Caco-2 (cell line): ENCODE data around the gene METTL25B. TPM values are rescaled to one million over a fixed set of nuclear protein-coding genes. Genes with fewer than 3 reads are reported as not detected.
"Not testable (repeated sequence)": the region's sequence is repeated elsewhere in the genome, so short reads cannot be mapped to it uniquely, and the experiment has no call there.

Experiments used
- BruUV-seq: library from RNA; stranded (reverse); fragments of 400-500 nt; replicated peaks from 2 replicates; lab custom pipeline; 2021; lab: Mats Ljungman, UMichigan
- CTCF ChIA-PET: fragments of 300-600 bp; sonication (Branson Sonifier 250); formaldehyde crosslinking; loops from one replicate; lab custom pipeline; 2022; ENCODE audit warnings: antibody characterized with exemption; lab: Charles Lee
- POLR2A ChIA-PET: fragments of 300-600 bp; sonication (Branson Sonifier 250); formaldehyde crosslinking; loops from one replicate; lab custom pipeline; 2022; ENCODE audit warnings: antibody characterized with exemption; lab: Charles Lee
- DNase-seq, 2 experiments: peaks; one replicate each; pipeline versions ENCODE4 v3.0.0 to v3.0.0-alpha.2; 2020 to 2022
- H3K27me3 ChIP-seq: replicated peaks from 2 replicates; pipeline ENCODE4 v1.6.0; 2011; ENCODE audit warnings: low read length; ENCODE audit not compliant: control insufficient read depth, insufficient read depth
- H3K36me3 ChIP-seq: 2 replicates; pipeline ENCODE4 v1.5.1; 2011; ENCODE audit warnings: low read length; ENCODE audit not compliant: control insufficient read depth, insufficient read depth
- H3K4me1 ChIP-seq: fragments of 250-450 bp; sonication (Bioruptor Pico); 2 replicates; pipeline ENCODE4 v1.5.1; 2020; ENCODE audit warnings: mild to moderate bottlenecking
- H3K4me3 ChIP-seq: 2 replicates; pipeline ENCODE4 v1.5.1; 2011; ENCODE audit warnings: low read depth, mild to moderate bottlenecking, control low read depth, low read length
- H3K9me3 ChIP-seq: fragments of 250-450 bp; sonication (Bioruptor Pico); 2 replicates; pipeline ENCODE4 v1.5.1; 2020; ENCODE audit warnings: mild to moderate bottlenecking, moderate library complexity
- H3K27ac Mint-ChIP-seq: one replicate; pipeline ENCODE4 v1.8.0; 2022; ENCODE audit warnings: mixed read lengths; ENCODE audit not compliant: unreplicated experiment
- H3K27me3 Mint-ChIP-seq: one replicate; pipeline ENCODE4 v1.8.0; 2022; ENCODE audit warnings: mixed read lengths; ENCODE audit not compliant: insufficient read depth, unreplicated experiment
- H3K36me3 Mint-ChIP-seq: one replicate; pipeline ENCODE4 v1.8.0; 2022; ENCODE audit warnings: mild to moderate bottlenecking, mixed read lengths; ENCODE audit not compliant: insufficient read depth, unreplicated experiment
- H3K4me1 Mint-ChIP-seq: one replicate; pipeline ENCODE4 v1.8.0; 2022; ENCODE audit warnings: low read depth, mixed read lengths; ENCODE audit not compliant: unreplicated experiment
- H3K4me3 Mint-ChIP-seq: one replicate; pipeline ENCODE4 v1.8.0; 2022; ENCODE audit warnings: mild to moderate bottlenecking, moderate library complexity, mixed read lengths; ENCODE audit not compliant: unreplicated experiment
- H3K9me3 Mint-ChIP-seq: one replicate; pipeline ENCODE4 v1.8.0; 2022; ENCODE audit warnings: mixed read lengths; ENCODE audit not compliant: unreplicated experiment
- intact Hi-C: fragments of 100-400 bp; cut with micrococcal nuclease; formaldehyde crosslinking; loops from one replicate; pipeline ENCODE4 v1.10.0; 2022; ENCODE audit not compliant: unreplicated experiment
- total RNA-seq: library from RNA; stranded (reverse); gene quantifications from 2 replicates; pipeline ENCODE4 v1.2.3, GENCODE V29; 2022
- TF ChIP-seq, protein P1 (sequence below), 2 experiments: fragments of 200-600 bp in 1 of 2; IDR thresholded peaks; 1 replicate in 1 of 2; 2 replicates in 1 of 2; pipeline versions ENCODE4 v1.5.1 to v1.8.0; 2011 to 2022; ENCODE audit warnings: antibody characterized with exemption in 1 of 2, control low read depth in 1 of 2, inconsistent platforms in 1 of 2, low read depth in 1 of 2, low read length in 1 of 2, mild to moderate bottlenecking in 1 of 2, moderate library complexity in 1 of 2; ENCODE audit not compliant: insufficient read depth in 1 of 2, severe bottlenecking in 1 of 2, unreplicated experiment in 1 of 2

The METTL25B gene
- total RNA-seq, 1 experiment from 2014 or later: 26.6 TPM

DNA sequence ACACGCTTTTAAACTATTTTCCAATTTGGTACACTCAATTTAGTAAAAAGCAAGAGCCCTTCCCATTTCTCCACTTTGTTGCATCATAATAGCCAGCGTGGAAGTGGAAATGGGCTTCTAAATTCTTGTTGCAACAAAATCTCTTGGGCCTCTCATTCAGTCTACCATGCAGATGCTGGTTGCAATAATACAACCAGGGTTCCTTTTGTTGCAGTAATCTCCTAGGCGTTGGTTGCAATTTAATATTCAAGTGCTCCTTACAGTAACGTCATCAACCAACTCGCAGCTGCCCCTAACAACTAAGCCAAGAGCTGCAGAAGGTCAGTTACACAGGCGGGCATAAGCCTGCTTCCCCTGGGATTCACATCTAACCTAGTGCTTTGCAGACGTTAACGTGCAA lies 25.9 kb downstream of the METTL25B start:
- no peak overlapping the region for H3K27ac Mint-ChIP-seq
- no peak overlapping the region for H3K4me3 ChIP-seq
- peaks cover 13% of the 10 kb centered on the region for H3K36me3 Mint-ChIP-seq
- H3K27me3 ChIP-seq: no peaks in the 10 kb centered on the region
- no peaks in the 10 kb centered on the region for H3K9me3 ChIP-seq
- H3K27me3 Mint-ChIP-seq: no peaks in the 10 kb centered on the region
- H3K4me1 ChIP-seq: peaks cover 16% of the 10 kb centered on the region
- DNase-seq: no peak
- H3K9me3 Mint-ChIP-seq: no peaks in the 10 kb centered on the region
- H3K4me1 Mint-ChIP-seq: peaks cover 6% of the 10 kb centered on the region
- intact Hi-C loops: no loop called here
- no peaks in the 10 kb centered on the region; the same call in none of the 2 replicates for H3K36me3 ChIP-seq
- no peak overlapping the region for H3K4me3 Mint-ChIP-seq
- ChIA-PET CTCF (no interaction called here), POLR2A (no interaction called here)
- TF ChIP-seq, protein P1, sequence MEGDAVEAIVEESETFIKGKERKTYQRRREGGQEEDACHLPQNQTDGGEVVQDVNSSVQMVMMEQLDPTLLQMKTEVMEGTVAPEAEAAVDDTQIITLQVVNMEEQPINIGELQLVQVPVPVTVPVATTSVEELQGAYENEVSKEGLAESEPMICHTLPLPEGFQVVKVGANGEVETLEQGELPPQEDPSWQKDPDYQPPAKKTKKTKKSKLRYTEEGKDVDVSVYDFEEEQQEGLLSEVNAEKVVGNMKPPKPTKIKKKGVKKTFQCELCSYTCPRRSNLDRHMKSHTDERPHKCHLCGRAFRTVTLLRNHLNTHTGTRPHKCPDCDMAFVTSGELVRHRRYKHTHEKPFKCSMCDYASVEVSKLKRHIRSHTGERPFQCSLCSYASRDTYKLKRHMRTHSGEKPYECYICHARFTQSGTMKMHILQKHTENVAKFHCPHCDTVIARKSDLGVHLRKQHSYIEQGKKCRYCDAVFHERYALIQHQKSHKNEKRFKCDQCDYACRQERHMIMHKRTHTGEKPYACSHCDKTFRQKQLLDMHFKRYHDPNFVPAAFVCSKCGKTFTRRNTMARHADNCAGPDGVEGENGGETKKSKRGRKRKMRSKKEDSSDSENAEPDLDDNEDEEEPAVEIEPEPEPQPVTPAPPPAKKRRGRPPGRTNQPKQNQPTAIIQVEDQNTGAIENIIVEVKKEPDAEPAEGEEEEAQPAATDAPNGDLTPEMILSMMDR (IDR thresholded peaks at IDR 0.05; ENCODE audit: insufficient read depth in 1 of 2, low read depth in 1 of 2, low read length in 1 of 2, severe bottlenecking in 1 of 2, unreplicated experiment in 1 of 2): no peak
- no TSS peak for BruUV-seq

DNA sequence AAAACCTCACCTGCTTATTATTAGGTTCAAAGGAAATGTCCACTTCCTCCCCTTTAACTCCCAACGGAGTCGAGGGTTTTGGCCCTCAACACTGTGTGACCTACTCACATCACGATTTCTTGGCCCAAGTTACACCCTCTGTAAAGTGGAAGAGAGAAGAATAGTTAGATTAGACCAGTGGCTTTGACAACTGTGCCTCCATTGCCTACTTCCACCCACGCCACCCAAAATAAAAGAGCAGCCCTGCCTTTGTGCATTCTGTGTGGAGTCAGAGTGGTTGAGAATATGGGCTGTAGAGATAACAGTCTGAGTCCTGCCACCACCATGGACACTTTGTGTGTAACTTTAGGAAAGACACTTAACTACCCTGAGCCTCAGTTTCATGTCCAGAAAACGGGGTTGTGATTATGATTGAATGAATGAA lies 27.3 kb downstream of the METTL25B start:
- no peaks in the 10 kb centered on the region for H3K27me3 ChIP-seq
- peaks cover 6% of the 10 kb centered on the region for H3K4me1 Mint-ChIP-seq
- TF ChIP-seq, protein P1 (IDR thresholded peaks at IDR 0.05; ENCODE audit: insufficient read depth in 1 of 2, low read depth in 1 of 2, low read length in 1 of 2, severe bottlenecking in 1 of 2, unreplicated experiment in 1 of 2): no peak
- ChIA-PET CTCF (no interaction called here), POLR2A (no interaction called here)
- no peaks in the 10 kb centered on the region for H3K27me3 Mint-ChIP-seq
- peaks cover 14% of the 10 kb centered on the region for H3K36me3 Mint-ChIP-seq
- H3K9me3 Mint-ChIP-seq: no peaks in the 10 kb centered on the region
- no peak for DNase-seq
- intact Hi-C loops: no loop called here
- H3K4me1 ChIP-seq: peaks cover 6% of the 10 kb centered on the region; the same call in 1 of the 2 replicates
- no peak overlapping the region for H3K4me3 ChIP-seq
- H3K4me3 Mint-ChIP-seq: no peak overlapping the region
- no TSS peak for BruUV-seq
- no peaks in the 10 kb centered on the region; the same call in none of the 2 replicates for H3K36me3 ChIP-seq
- no peak overlapping the region for H3K27ac Mint-ChIP-seq
- H3K9me3 ChIP-seq: no peaks in the 10 kb centered on the region

DNA sequence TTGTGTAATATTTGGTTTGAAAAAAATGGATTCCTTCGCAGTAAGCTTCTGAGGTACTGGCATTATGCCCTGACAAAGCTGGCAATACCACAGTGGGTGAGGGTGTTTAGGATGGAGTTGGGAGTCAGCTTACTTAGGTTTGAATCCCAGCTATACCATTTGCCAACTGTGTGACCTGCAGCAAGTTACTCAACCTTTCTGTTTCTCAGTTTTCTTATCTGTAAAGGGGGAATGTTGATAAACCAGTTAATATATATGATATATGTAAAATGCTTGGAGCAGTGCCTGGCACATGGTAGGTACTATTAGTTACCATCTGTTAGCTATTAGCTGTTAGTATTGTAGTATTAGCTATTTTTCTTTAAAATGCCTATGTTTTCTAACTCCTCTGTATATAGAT lies 28.1 kb downstream of the METTL25B start:
- Mint-ChIP-seq H3K36me3 (peaks cover 7% of the 10 kb centered on the region), H3K4me1 (peaks cover 6% of the 10 kb centered on the region), H3K4me3 (no peak overlapping the region), H3K9me3 (no peaks in the 10 kb centered on the region), H3K27me3 (no peaks in the 10 kb centered on the region), H3K27ac (no peak overlapping the region)
- no TSS peak for BruUV-seq
- no peak for DNase-seq
- no peaks in the 10 kb centered on the region; the same call in none of the 2 replicates for H3K36me3 ChIP-seq
- no peaks in the 10 kb centered on the region for H3K27me3 ChIP-seq
- no peaks in the 10 kb centered on the region for H3K9me3 ChIP-seq
- CTCF ChIA-PET: interaction anchor here (0.6 kb wide), 1 partner anchor 66 kb away, joined by 3 read pairs; no protein-coding TSS in a partner anchor
- H3K4me3 ChIP-seq: no peak overlapping the region
- intact Hi-C loops: no loop called here
- POLR2A ChIA-PET: interaction anchor here (0.8 kb wide), 1 partner anchor 28 kb away, joined by 3 read pairs; the partner anchor contains the start of gene METTL25B
- H3K4me1 ChIP-seq: peaks cover 6% of the 10 kb centered on the region; the same call in 1 of the 2 replicates
- TF ChIP-seq, protein P1 (IDR thresholded peaks at IDR 0.05; ENCODE audit: insufficient read depth in 1 of 2, low read depth in 1 of 2, low read length in 1 of 2, severe bottlenecking in 1 of 2, unreplicated experiment in 1 of 2): no peak

DNA sequence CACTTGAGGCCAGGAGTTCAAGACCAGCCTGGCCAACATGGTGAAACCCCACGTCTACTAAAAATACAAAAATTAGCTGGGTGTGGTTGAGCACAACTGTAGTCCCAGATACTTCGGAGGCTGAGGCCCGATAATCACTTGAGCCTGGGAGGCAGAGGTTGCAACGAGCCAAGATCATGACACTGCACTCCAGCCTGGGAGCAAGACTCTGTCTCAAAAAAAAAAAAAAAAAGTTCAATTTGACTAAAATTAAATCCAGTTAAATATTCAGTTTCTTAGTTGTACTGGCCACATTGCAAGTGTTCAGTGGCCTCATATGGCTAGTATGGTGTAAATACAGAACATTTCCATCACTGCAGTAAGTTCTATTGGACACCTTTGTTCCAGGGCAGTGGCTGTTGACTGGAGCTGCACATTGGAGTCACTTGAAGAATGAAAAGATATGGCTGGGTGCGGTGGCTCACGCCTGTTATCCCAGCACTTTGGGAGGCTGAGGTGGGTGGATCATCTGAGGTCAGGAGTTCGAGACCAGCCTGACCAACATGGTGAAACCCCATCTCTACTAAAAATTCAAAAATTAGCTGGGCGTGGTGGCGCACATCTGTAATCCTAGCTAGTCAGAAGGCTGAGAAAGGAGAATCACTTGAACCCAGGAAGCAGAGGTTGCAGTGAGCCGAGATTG lies 29.4 kb downstream of the METTL25B start:
- H3K27ac Mint-ChIP-seq, H3K4me3 ChIP-seq, H3K4me1 Mint-ChIP-seq, H3K36me3 ChIP-seq, DNase-seq, intact Hi-C loops, H3K9me3 ChIP-seq, BruUV-seq, H3K27me3 Mint-ChIP-seq, H3K9me3 Mint-ChIP-seq, H3K36me3 Mint-ChIP-seq, CTCF ChIA-PET, H3K4me1 ChIP-seq, H3K27me3 ChIP-seq, H3K4me3 Mint-ChIP-seq: not testable (repeated sequence)
- POLR2A ChIA-PET: interaction anchor here (0.5 to 1.0 kb wide), 2 partner anchors 30 to 81 kb away, joined by 3 read pairs; partner anchors contain the start of genes ISG20L2, METTL25B and NES
